H9 (cell line): ENCODE results near the gene FAIM2. TPM values are rescaled to one million over a fixed set of nuclear protein-coding genes. Genes with fewer than 3 reads are reported as not detected.

Experiments used
- DNase-seq: peaks from one replicate; pipeline ENCODE4 v3.0.0-alpha.2; 2017
- H2AFZ ChIP-seq: one replicate; pipeline ENCODE4 v1.6.1; 2013; ENCODE audit warnings: mild to moderate bottlenecking, low read length, control low read depth, moderate library complexity
- H2AK5ac ChIP-seq: 2 replicates; pipeline ENCODE4 v1.6.1; 2013; ENCODE audit warnings: low read length, control low read depth, mixed read lengths; ENCODE audit not compliant: insufficient read length
- H2BK120ac ChIP-seq: one replicate; pipeline ENCODE4 v1.6.1; 2013; ENCODE audit warnings: low read depth, mild to moderate bottlenecking, low read length, control low read depth, inconsistent platforms; ENCODE audit not compliant: poor library complexity, severe bottlenecking
- H2BK12ac ChIP-seq: 2 replicates; pipeline ENCODE4 v1.6.1; 2013; ENCODE audit warnings: low read length, control low read depth, mixed read lengths, low read depth; ENCODE audit not compliant: insufficient read length
- H2BK15ac ChIP-seq: 2 replicates; pipeline ENCODE4 v1.6.1; 2013; ENCODE audit warnings: low read depth, low read length, control low read depth
- H2BK20ac ChIP-seq: one replicate; pipeline ENCODE4 v1.6.1; 2013; ENCODE audit warnings: low read depth, mild to moderate bottlenecking, low read length, control low read depth, inconsistent platforms; ENCODE audit not compliant: poor library complexity, severe bottlenecking
- H2BK5ac ChIP-seq: 2 replicates; pipeline ENCODE4 v1.6.1; 2013; ENCODE audit warnings: low read length, control low read depth, mixed read lengths; ENCODE audit not compliant: insufficient read length
- H3K14ac ChIP-seq: 2 replicates; pipeline ENCODE4 v1.6.1; 2013; ENCODE audit warnings: low read length, control low read depth; ENCODE audit not compliant: insufficient read depth
- H3K18ac ChIP-seq: 2 replicates; pipeline ENCODE4 v1.6.1; 2013; ENCODE audit warnings: low read depth, mild to moderate bottlenecking, mixed read lengths, low read length, control low read depth; ENCODE audit not compliant: insufficient read length
- H3K23ac ChIP-seq: 2 replicates; pipeline ENCODE4 v1.6.1; 2013; ENCODE audit warnings: low read length, control low read depth, mixed read lengths, low read depth; ENCODE audit not compliant: insufficient read length
- H3K23me2 ChIP-seq: 2 replicates; pipeline ENCODE4 v1.6.1; 2013; ENCODE audit warnings: low read depth, mild to moderate bottlenecking, mixed read lengths, low read length, control low read depth; ENCODE audit not compliant: insufficient read length, poor library complexity, severe bottlenecking
- H3K27ac ChIP-seq: 2 replicates; pipeline ENCODE4 v1.5.1; 2013; ENCODE audit warnings: low read length, control low read depth, mixed read lengths, low read depth; ENCODE audit not compliant: insufficient read length
- H3K27me3 ChIP-seq: 2 replicates; pipeline ENCODE4 v1.6.1; 2013; ENCODE audit warnings: low read length, control low read depth, inconsistent platforms; ENCODE audit not compliant: insufficient read depth
- H3K4ac ChIP-seq: 2 replicates; pipeline ENCODE4 v1.6.1; 2013; ENCODE audit warnings: low read depth, mild to moderate bottlenecking, control low read depth, inconsistent platforms, low read length, moderate library complexity
- H3K4me1 ChIP-seq: 2 replicates; pipeline ENCODE4 v1.6.1; 2013; ENCODE audit warnings: low read length, control low read depth, inconsistent platforms; ENCODE audit not compliant: insufficient read depth
- H3K4me2 ChIP-seq: 2 replicates; pipeline ENCODE4 v1.6.1; 2013; ENCODE audit warnings: low read length, control low read depth, mixed read lengths; ENCODE audit not compliant: insufficient read length, insufficient read depth
- H3K56ac ChIP-seq: 2 replicates; pipeline ENCODE4 v1.6.1; 2013; ENCODE audit warnings: low read depth, mild to moderate bottlenecking, mixed read lengths, low read length, control low read depth; ENCODE audit not compliant: insufficient read length
- H3K79me1 ChIP-seq: 2 replicates; pipeline ENCODE4 v1.6.1; 2013; ENCODE audit warnings: low read depth, mild to moderate bottlenecking, moderate library complexity, low read length, control low read depth, inconsistent platforms; ENCODE audit not compliant: insufficient read depth, poor library complexity, severe bottlenecking
- H3K79me2 ChIP-seq: 2 replicates; pipeline ENCODE4 v1.6.1; 2013; ENCODE audit warnings: low read length, control low read depth, inconsistent platforms; ENCODE audit not compliant: insufficient read depth
- H3K9ac ChIP-seq: 2 replicates; pipeline ENCODE4 v1.6.1; 2013; ENCODE audit warnings: low read length, control low read depth, mixed read lengths; ENCODE audit not compliant: insufficient read length; ENCODE audit errors: extremely low read depth
- H3K9me3 ChIP-seq: one replicate; pipeline ENCODE4 v1.6.1; 2013; ENCODE audit warnings: low read depth, low read length, inconsistent platforms; ENCODE audit not compliant: control insufficient read depth
- H3T11ph ChIP-seq: one replicate; pipeline ENCODE4 v1.6.1; 2013; ENCODE audit warnings: mild to moderate bottlenecking, low read length, control low read depth, inconsistent platforms
- H4K20me1 ChIP-seq: one replicate; pipeline ENCODE4 v1.6.1; 2013; ENCODE audit not compliant: control insufficient read depth, insufficient read length, insufficient read depth
- H4K5ac ChIP-seq: 2 replicates; pipeline ENCODE4 v1.6.1; 2013; ENCODE audit warnings: low read depth, mild to moderate bottlenecking, mixed read lengths, low read length, control low read depth; ENCODE audit not compliant: insufficient read length
- H4K8ac ChIP-seq: replicated peaks from 2 replicates; pipeline ENCODE4 v1.6.1; 2013; ENCODE audit warnings: low read length, control low read depth, mixed read lengths, low read depth; ENCODE audit not compliant: insufficient read length
- H4K91ac ChIP-seq: 2 replicates; pipeline ENCODE4 v1.6.1; 2013; ENCODE audit warnings: low read depth, mild to moderate bottlenecking, moderate library complexity, mixed read lengths, low read length, control low read depth; ENCODE audit not compliant: insufficient read length
- H3K27ac Mint-ChIP-seq, 3 experiments: 2 replicates in 2 of 3; 3 replicates in 1 of 3; pipeline ENCODE4 v1.8.0; 2020 to 2021; ENCODE audit warnings: mixed read lengths in 3 of 3, mild to moderate bottlenecking in 1 of 3, moderate library complexity in 1 of 3
- H3K27me3 Mint-ChIP-seq: 2 replicates; pipeline ENCODE4 v1.8.0; 2021; ENCODE audit warnings: low read depth, mild to moderate bottlenecking, moderate library complexity, mixed read lengths
- H3K36me3 Mint-ChIP-seq, 3 experiments: 2 replicates in 2 of 3; 3 replicates in 1 of 3; pipeline ENCODE4 v1.8.0; 2020 to 2021; ENCODE audit warnings: low read depth in 3 of 3, mixed read lengths in 3 of 3; ENCODE audit not compliant: insufficient read depth in 1 of 3
- H3K4me1 Mint-ChIP-seq, 2 experiments: 2 replicates each; pipeline ENCODE4 v1.8.0; 2020; ENCODE audit warnings: mixed read lengths in 2 of 2
- H3K4me3 Mint-ChIP-seq, 2 experiments: 2 replicates in 1 of 2; 3 replicates in 1 of 2; pipeline ENCODE4 v1.8.0; 2020 to 2021; ENCODE audit warnings: mild to moderate bottlenecking in 2 of 2, mixed read lengths in 2 of 2, moderate library complexity in 1 of 2
- H3K9me3 Mint-ChIP-seq, 2 experiments: 2 replicates in 1 of 2; 3 replicates in 1 of 2; pipeline ENCODE4 v1.8.0; 2020; ENCODE audit warnings: mild to moderate bottlenecking in 2 of 2, mixed read lengths in 2 of 2, moderate library complexity in 1 of 2
- CTCF ChIP-seq: fragments of 200-600 bp; sonication (generic); conservative IDR thresholded peaks from 3 replicates; pipeline ENCODE4 v1.8.0; 2021; ENCODE audit warnings: antibody characterized with exemption, mild to moderate bottlenecking
- WGBS: extraction: QIAGEN DNeasy Blood & Tissue Kit; methylation state at CpG from one replicate; pipeline ENCODE4 v1.1.7; 2013; ENCODE audit warnings: missing lambda C conversion rate, low lambda C conversion rate, mixed read lengths; ENCODE audit not compliant: insufficient read length; ENCODE audit errors: extremely low coverage; 5-methylcytosine and 5-hydroxymethylcytosine counted together
- total RNA-seq: library from RNA; stranded (reverse); gene quantifications from 2 replicates; pipeline ENCODE4 v1.2.1, GENCODE V29; 2021

FAIM2 gene
- total RNA-seq, 1 experiment from 2014 or later: 0.42 TPM

DNA sequence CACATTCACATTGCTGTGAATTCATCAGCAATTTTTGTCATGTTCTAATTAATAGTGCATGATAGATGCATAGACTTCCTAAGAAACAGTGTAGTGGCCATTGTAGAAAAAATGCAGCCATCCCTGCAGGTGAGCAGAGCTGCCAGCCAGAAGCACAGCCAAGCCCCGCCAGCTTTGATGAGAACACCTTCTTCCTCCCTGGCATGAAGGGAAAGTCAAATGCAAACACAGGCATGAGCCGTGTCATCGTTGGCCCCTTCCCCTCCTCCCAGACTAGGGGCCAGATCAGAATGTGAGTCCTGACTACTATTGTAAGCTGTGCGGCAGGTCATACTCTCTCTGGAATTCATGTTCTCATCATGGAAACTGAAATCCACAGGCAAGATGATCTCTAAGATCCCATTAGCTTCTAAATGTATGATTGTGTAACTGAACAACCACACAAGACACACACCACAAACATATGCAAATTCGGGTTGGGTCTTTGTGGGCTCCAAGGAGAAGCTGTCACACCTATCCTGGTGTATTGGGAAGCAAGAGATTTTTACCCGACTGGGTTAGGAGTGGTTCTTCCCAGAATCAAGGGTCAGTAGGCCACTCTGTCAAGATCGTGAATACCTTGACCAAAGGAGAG is 44.0 kb upstream of the FAIM2 start:
- no peak overlapping the region for H2BK120ac ChIP-seq

More for the DNA sequence above, 44.0 kb upstream of the FAIM2 start:
- no peak overlapping the region for H3K27ac ChIP-seq
- H3K36me3 Mint-ChIP-seq: no peaks in the 10 kb centered on the region
- H3K79me1 ChIP-seq: no peaks in the 10 kb centered on the region
- DNase-seq: no peak
- H3K23me2 ChIP-seq: peaks cover 5% of the 10 kb centered on the region
- H2BK5ac ChIP-seq: no peak overlapping the region
- no peak overlapping the region for H3K23ac ChIP-seq
- no peaks in the 10 kb centered on the region for H3K27me3 ChIP-seq
- no peak overlapping the region for H3K4ac ChIP-seq
- WGBS: no CpG with 5 or more reads among the region's 7 CpGs
- no peaks in the 10 kb centered on the region for H3K79me2 ChIP-seq
- H3K4me2 ChIP-seq: no peak overlapping the region
- H3K9me3 ChIP-seq: no peaks in the 10 kb centered on the region
- H3K14ac ChIP-seq: no peak overlapping the region
- H4K5ac ChIP-seq: no peak overlapping the region
- H3K9me3 Mint-ChIP-seq: no peaks in the 10 kb centered on the region
- H3K9ac ChIP-seq: no peak overlapping the region
- H2BK20ac ChIP-seq: no peak overlapping the region
- no peak overlapping the region for H4K91ac ChIP-seq
- no peaks in the 10 kb centered on the region; the same call in 1 of the 2 replicates for H3K4me1 ChIP-seq
- no peak overlapping the region for H3K4me3 Mint-ChIP-seq
- H4K8ac ChIP-seq: no peak overlapping the region
- H3K18ac ChIP-seq: no peak overlapping the region
- H2BK12ac ChIP-seq: no peak overlapping the region
- H3K4me1 Mint-ChIP-seq: peaks cover 35 to 49% of the 10 kb centered on the region in 2 experiments
- no peak overlapping the region for H3K56ac ChIP-seq
- H3K27ac Mint-ChIP-seq: no peak overlapping the region; a peak in 1 of 7 replicates
- H2BK15ac ChIP-seq: no peak overlapping the region
- no peak overlapping the region for H3T11ph ChIP-seq
- H4K20me1 ChIP-seq: no peaks in the 10 kb centered on the region
- no peak overlapping the region for H2AK5ac ChIP-seq
- peaks cover 25% of the 10 kb centered on the region for H3K27me3 Mint-ChIP-seq
- TF ChIP-seq CTCF: no peak
- no peak overlapping the region for H2AFZ ChIP-seq
